Cardiac muscle cell (in vitro differentiated cells and primary cell): Measurements from ENCODE around the gene SLC23A2. TPM values are rescaled to one million over a fixed set of nuclear protein-coding genes. Genes with fewer than 3 reads are reported as not detected.

Experiments used
- DNase-seq, 2 donors: peaks; one replicate each; pipeline versions ENCODE4 v3.0.0 to v3.0.0-alpha.2; 2010 to 2017; ENCODE audit warnings: low read depth in 1 of 2, low spot score in 1 of 2
- H3K27ac ChIP-seq: fragments of 200-600 bp; sonication (generic); 2 replicates; pipeline ENCODE4 v1.5.1; 2016
- H3K27me3 ChIP-seq: fragments of 200-600 bp; sonication (generic); 2 replicates; pipeline ENCODE4 v1.6.0; 2016; ENCODE audit warnings: control low read depth
- H3K36me3 ChIP-seq: fragments of 200-600 bp; sonication (generic); 2 replicates; pipeline ENCODE4 v1.5.1; 2016; ENCODE audit warnings: control low read depth
- H3K4me1 ChIP-seq: fragments of 200-600 bp; sonication (generic); 2 replicates; pipeline ENCODE4 v1.8.1; 2017; ENCODE audit warnings: low read depth, mild to moderate bottlenecking, mixed run types
- H3K4me3 ChIP-seq: fragments of 200-600 bp; sonication (generic); 2 replicates; pipeline ENCODE4 v1.5.1; 2016; ENCODE audit warnings: mild to moderate bottlenecking
- H3K9me3 ChIP-seq: fragments of 200-600 bp; sonication (generic); 2 replicates; pipeline ENCODE4 v1.5.1; 2017; ENCODE audit warnings: low read depth, mild to moderate bottlenecking, control low read depth
- polyA plus RNA-seq: library from polyadenylated mRNA; unstranded; fragments of >200 nt; fragmentation: Nextera tagmentation; extraction: Ambion mirVana; gene quantifications from 2 replicates; pipeline ENCODE4 v1.2.1, GENCODE V29; 2016
- total RNA-seq: library from RNA; depleted of rRNA; stranded (reverse); fragments of >200 nt; gene quantifications from 2 replicates; pipeline ENCODE4 v1.2.3, GENCODE V29; 2016
- TF ChIP-seq, protein P1 (sequence below): IDR thresholded peaks from 2 replicates; pipeline ENCODE4 v1.5.1; 2012; ENCODE audit warnings: low read depth, mild to moderate bottlenecking, low read length

The SLC23A2 gene
- total and polyA plus RNA-seq, 2 experiments from 2014 or later, result 5.9 to 10.6 TPM

DNA sequence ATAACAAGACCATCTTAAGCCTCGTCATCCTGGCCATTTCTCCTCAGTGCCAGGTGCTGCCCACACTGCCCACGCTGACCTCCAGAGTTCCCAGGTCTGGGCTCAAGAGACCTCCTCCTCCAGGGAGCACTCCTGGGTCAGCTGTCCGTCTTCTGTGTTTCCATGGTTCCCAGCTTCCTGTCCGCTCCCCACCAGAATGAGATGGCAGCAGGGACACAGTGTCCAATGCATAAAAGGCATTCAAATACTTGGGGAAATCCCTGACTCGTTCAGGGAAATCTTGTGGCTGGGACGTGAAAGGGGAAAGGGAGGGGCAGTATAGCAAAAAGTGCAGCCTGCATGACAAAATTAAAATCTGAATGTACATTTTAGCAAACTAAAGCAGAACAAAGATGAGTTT lies 54.3 kb downstream of the SLC23A2 start:
- Histone ChIP-seq H3K9me3 (no peaks in the 10 kb centered on the region), H3K4me3 (no peak overlapping the region), H3K4me1 (no peaks in the 10 kb centered on the region), H3K27ac (no peak overlapping the region), H3K36me3 (no peaks in the 10 kb centered on the region), H3K27me3 (no peaks in the 10 kb centered on the region)
- TF ChIP-seq, protein P1, sequence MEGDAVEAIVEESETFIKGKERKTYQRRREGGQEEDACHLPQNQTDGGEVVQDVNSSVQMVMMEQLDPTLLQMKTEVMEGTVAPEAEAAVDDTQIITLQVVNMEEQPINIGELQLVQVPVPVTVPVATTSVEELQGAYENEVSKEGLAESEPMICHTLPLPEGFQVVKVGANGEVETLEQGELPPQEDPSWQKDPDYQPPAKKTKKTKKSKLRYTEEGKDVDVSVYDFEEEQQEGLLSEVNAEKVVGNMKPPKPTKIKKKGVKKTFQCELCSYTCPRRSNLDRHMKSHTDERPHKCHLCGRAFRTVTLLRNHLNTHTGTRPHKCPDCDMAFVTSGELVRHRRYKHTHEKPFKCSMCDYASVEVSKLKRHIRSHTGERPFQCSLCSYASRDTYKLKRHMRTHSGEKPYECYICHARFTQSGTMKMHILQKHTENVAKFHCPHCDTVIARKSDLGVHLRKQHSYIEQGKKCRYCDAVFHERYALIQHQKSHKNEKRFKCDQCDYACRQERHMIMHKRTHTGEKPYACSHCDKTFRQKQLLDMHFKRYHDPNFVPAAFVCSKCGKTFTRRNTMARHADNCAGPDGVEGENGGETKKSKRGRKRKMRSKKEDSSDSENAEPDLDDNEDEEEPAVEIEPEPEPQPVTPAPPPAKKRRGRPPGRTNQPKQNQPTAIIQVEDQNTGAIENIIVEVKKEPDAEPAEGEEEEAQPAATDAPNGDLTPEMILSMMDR, result no peak
- DNase-seq, result peak in 1 of 2 donors; percentile 10

DNA sequence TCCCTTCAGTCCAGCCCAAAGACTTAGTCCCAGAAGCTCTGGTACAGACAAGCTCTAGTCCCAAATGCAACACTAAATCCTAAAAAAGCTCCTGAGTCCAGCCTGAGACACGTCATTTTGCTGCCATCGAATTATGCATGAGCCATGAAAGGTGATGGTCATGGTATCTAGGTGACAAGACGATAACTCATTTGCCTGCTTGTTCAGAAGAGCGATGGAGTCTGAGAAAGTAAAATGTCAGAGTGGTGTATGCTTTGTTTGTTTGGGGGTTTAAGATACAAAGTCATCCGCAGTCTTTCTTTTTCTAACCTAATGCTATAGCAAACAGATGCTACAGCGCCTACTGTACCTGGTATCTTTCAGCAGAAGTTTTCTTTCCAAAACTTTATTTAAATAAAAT lies 54.7 kb downstream of the SLC23A2 start:
- Histone ChIP-seq H3K27me3 (no peaks in the 10 kb centered on the region), H3K36me3 (no peaks in the 10 kb centered on the region), H3K27ac (no peak overlapping the region), H3K9me3 (no peaks in the 10 kb centered on the region), H3K4me1 (no peaks in the 10 kb centered on the region), H3K4me3 (no peak overlapping the region)
- DNase-seq, result no peak
- TF ChIP-seq, protein P1, result no peak

DNA sequence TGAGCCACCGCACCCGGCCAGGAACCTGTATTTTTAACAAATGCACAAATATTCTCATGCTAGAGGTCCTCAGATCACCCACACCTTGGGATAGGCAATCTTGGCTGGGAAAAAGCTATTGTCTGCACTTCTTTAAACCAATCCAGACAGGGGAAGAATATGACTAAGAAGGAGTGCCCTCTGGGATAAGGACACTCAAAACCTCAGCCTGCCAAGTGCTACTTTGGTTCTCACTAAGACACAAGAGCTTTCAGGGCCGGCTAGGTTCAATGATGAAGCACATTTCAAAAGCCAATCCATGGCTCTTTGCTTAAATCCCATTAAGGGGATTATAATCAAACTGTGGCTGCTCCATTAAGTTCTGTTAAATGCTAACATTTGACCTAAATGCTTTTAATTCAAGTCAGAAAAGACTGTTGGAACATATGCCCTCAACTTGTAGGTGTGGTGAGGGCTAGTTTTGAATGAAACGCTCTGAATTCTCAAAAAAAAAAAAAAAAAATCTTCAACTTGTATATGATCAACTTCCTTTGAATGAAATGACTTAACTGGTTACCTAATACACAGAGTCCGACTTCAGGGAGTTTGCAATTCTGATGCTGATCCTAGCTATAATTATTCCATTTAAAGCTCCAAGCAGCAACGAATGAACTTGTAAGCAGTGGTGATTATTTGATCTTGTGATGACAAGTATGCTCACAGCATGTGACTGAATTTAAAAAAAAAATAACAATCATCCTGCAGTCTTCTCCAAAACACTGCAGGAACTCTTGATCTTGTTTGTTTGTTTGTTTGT lies 56.6 kb downstream of the SLC23A2 start:
- H3K27ac ChIP-seq, result no peak overlapping the region
- no peaks in the 10 kb centered on the region for H3K27me3 ChIP-seq
- TF ChIP-seq, protein P1, result no peak
- H3K4me1 ChIP-seq, result no peaks in the 10 kb centered on the region
- no peaks in the 10 kb centered on the region for H3K9me3 ChIP-seq
- no peaks in the 10 kb centered on the region for H3K36me3 ChIP-seq
- no peak overlapping the region for H3K4me3 ChIP-seq
- DNase-seq, result peak in 1 of 2 donors; percentile 17

DNA sequence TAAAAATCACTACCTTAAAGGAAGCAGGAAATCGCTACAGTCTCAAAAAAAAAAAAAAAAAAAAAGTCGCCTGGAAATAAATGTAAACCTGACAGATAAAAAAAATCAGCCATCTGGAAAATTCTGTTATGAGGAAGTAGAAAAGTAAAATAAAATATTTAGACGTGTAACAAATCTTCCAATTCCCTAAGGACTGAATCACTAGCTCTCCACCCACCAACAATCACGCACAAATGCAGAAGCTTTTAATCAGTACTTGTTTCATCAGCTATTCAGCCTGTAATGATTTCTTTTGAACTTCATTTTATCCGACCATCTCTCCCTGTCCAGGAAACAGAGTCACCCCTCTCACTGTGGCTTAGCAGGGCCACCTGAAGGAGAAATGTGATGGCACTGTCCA lies 59.0 kb downstream of the SLC23A2 start:
- Histone ChIP-seq H3K4me1 (no peaks in the 10 kb centered on the region), H3K36me3 (no peaks in the 10 kb centered on the region), H3K9me3 (no peaks in the 10 kb centered on the region), H3K27ac (no peak overlapping the region), H3K4me3 (no peak overlapping the region), H3K27me3 (no peaks in the 10 kb centered on the region)
- no peak for DNase-seq
- TF ChIP-seq, protein P1, result no peak

DNA sequence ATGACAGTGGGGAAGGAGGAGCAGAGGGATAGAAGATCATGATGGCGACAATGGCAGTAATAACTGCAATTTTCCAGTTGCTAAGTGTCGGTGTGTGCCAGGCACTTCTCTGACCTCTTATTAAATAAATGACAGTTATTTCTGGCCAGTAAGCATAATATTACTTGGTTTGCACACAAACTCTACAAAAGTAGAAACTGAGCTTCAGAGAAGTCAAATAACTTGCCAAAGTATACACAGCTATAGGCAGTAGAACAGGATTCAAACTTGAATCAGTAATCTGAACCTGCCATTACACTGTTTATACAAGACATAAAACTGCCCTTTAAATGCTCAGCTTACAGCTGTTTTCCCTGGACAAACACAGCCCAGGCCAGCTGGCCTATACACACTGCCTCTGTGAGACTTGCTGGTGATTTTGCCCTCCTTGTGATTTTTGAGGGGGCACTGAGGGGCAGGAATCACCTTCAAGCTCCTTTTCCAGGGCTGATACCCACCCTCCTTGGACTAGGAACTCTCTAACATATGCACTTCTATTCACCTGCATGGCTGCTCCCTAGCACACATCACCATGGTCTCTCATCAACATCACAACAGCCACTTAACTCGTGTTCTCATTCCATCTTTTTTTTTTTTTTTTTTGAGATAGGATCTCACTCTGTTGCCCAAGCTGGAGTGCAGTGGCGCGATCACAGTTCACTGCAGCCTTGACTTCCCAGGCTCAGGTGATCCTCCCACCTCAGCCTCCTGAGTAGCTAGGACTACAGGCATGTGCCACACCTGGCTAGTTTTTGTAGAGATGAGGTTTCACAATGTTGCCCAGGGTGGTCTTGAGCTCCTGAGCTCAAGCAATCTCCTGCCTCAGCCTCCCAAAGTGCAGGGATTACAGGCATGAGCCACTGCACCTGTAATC lies 63.6 kb downstream of the SLC23A2 start:
- no peaks in the 10 kb centered on the region for H3K36me3 ChIP-seq
- DNase-seq, result no peak
- TF ChIP-seq, protein P1, result no peak

More for the DNA sequence above, 63.6 kb downstream of the SLC23A2 start:
- Histone ChIP-seq H3K27ac (no peak overlapping the region), H3K4me3 (no peak overlapping the region), H3K4me1 (no peaks in the 10 kb centered on the region), H3K27me3 (no peaks in the 10 kb centered on the region), H3K9me3 (no peaks in the 10 kb centered on the region)
